HUES64 (cell line): Measurements from ENCODE around the gene PCSK1.
"Not testable (repeated sequence)": the region's sequence is repeated elsewhere in the genome, so short reads cannot be mapped to it uniquely, and the experiment has no call there.

Experiments
- H3K27ac ChIP-seq: 2 replicates; pipeline ENCODE4 v1.7.0; 2013; ENCODE audit warnings: low read depth, low read length, inconsistent platforms
- H3K27me3 ChIP-seq: 2 replicates; pipeline ENCODE4 v1.6.1; 2013; ENCODE audit warnings: mild to moderate bottlenecking, low read length; ENCODE audit not compliant: insufficient read depth
- H3K36me3 ChIP-seq: 2 replicates; pipeline ENCODE4 v1.6.1; 2013; ENCODE audit warnings: mild to moderate bottlenecking, low read length; ENCODE audit not compliant: insufficient read depth
- H3K4me1 ChIP-seq: 2 replicates; pipeline ENCODE4 v1.6.1; 2013; ENCODE audit warnings: mild to moderate bottlenecking, low read length, moderate library complexity; ENCODE audit not compliant: insufficient read depth
- H3K4me3 ChIP-seq: 2 replicates; pipeline ENCODE4 v1.5.1; 2013; ENCODE audit warnings: mild to moderate bottlenecking, low read length, moderate library complexity
- H3K9ac ChIP-seq: 2 replicates; pipeline ENCODE4 v1.6.1; 2013; ENCODE audit warnings: mild to moderate bottlenecking, low read depth, low read length
- H3K9me3 ChIP-seq: 2 replicates; pipeline ENCODE4 v1.6.1; 2013; ENCODE audit warnings: low read depth, low read length; ENCODE audit not compliant: insufficient read depth
- WGBS: fragments of 150-250, 120-280 bp; methylation state at CpG from one replicate; pipeline ENCODE4 v1.1.7; 2013; ENCODE audit warnings: missing lambda C conversion rate; 5-methylcytosine and 5-hydroxymethylcytosine counted together

PCSK1 gene

DNA sequence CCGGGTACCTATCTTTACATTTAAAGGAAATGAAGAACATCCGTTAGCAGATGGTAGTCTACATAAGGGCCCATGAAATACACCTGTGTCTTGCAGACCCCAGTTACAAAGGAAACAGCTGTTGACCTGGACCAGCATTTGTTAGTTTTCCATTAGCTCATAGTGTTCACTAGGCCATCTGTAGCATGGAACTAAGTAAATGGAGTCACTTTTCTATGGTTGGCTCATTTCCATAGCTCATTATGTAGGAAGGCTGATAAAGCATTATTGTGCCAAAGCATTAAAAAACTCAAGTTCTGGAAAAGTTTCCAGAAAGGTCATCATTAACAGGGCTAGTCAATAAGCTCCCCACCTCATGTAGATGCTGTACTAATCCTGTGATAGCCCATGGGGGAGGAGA lies 62.1 kb downstream of the PCSK1 start:
- 97% methylated on average over 2 of the region's 2 CpGs for WGBS
- no peak overlapping the region for H3K4me3 ChIP-seq
- H3K9me3 ChIP-seq: peaks cover 9% of the 10 kb centered on the region
- no peaks in the 10 kb centered on the region for H3K27me3 ChIP-seq
- H3K9ac ChIP-seq: no peak overlapping the region
- no peaks in the 10 kb centered on the region for H3K36me3 ChIP-seq
- H3K4me1 ChIP-seq: no peaks in the 10 kb centered on the region
- no peak overlapping the region for H3K27ac ChIP-seq

DNA sequence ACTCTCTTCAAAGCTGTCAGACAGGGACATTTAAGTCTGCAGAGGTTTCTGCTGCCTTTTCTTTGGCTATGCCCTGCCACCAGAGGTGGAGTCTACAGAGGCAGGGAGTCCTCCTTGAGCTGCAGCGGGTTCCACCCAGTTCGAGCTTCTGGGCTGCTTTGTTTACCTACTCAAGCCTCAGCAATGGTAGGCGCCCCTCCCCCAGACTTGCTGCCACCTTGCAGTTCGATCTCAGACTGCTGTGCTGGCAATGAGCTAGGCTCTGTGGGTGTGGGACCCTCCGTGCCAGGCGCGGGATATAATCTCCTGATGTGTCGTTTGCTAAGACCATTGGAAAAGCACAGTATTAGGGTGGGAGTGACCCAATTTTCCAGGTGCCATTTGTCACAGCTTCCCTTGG lies 65.7 kb downstream of the PCSK1 start:
- not testable (repeated sequence) for H3K36me3 ChIP-seq, H3K9me3 ChIP-seq, H3K9ac ChIP-seq, H3K4me3 ChIP-seq, H3K4me1 ChIP-seq, H3K27ac ChIP-seq, H3K27me3 ChIP-seq
- 94% methylated on average over 8 of the region's 8 CpGs for WGBS

DNA sequence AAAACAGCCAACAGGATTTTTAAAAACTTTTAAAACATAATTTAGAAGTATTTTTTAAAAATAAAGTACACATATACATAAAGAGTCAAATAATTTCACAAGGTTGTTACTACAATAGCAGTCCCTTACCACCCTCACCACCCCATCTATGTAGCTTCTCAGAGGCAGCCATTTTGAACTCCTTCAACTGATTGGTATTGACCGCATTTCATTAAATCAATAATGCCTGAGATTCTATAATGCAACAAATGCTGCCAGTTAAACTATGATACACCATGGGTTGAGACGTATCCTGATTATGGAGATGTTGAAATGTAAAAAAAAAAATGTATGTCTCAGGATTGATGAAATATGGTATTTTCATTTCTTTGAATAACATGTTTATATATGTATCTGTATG lies 78.8 kb downstream of the PCSK1 start:
- H3K4me3 ChIP-seq: no peak overlapping the region
- H3K27me3 ChIP-seq: no peaks in the 10 kb centered on the region
- 90% methylated on average over 2 of the region's 2 CpGs for WGBS
- H3K36me3 ChIP-seq: no peaks in the 10 kb centered on the region
- no peak overlapping the region for H3K9ac ChIP-seq
- no peaks in the 10 kb centered on the region for H3K4me1 ChIP-seq
- H3K9me3 ChIP-seq: no peaks in the 10 kb centered on the region
- H3K27ac ChIP-seq: no peak overlapping the region

DNA sequence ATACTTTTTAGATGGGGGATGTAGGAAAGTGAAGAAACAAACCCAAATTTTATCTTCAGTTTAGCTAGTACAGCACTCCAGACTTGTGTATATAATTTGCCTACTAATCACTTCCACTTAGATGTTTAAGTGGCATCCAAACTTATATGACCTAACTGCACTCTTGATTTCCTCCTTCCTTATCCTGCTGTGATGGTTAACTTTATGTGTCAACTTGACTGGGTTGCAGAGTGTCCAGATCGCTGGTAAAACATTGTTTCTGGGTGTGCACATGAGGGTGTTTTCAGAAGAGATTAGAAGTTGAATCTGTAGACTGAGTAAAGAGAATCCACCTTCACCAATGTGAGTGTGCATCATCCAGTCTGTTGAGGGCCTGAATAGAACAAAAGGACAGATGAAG lies 79.8 kb downstream of the PCSK1 start:
- WGBS: 75% methylated on average over 1 of the region's 1 CpG
- Histone ChIP-seq H3K27me3 (no peaks in the 10 kb centered on the region), H3K9ac (no peak overlapping the region), H3K4me1 (no peaks in the 10 kb centered on the region), H3K4me3 (no peak overlapping the region), H3K9me3 (no peaks in the 10 kb centered on the region), H3K36me3 (no peaks in the 10 kb centered on the region), H3K27ac (no peak overlapping the region)

DNA sequence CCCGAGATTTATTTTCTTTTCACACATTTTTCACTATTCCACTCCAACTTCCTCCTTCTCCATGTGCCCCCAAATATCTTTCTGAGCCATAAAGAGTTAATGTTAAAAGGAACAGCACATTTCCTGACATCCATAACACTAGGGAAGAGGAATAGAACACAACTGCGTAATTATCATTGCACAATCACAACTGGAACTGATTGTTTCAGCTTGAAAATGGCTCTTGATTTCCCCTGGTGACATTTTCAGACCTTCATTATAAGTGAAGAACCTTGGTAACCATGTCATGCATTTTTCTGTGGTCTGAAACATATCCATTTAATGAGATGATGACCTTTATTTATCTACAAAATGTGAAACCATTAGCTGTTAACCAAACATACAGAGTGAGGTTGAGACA lies 82.4 kb downstream of the PCSK1 start:
- no peak overlapping the region for H3K27ac ChIP-seq
- no peaks in the 10 kb centered on the region for H3K36me3 ChIP-seq
- no peaks in the 10 kb centered on the region for H3K4me1 ChIP-seq
- H3K4me3 ChIP-seq: no peak overlapping the region
- no peak overlapping the region for H3K9ac ChIP-seq
- no peaks in the 10 kb centered on the region for H3K27me3 ChIP-seq
- 100% methylated on average over 2 of the region's 2 CpGs for WGBS
- H3K9me3 ChIP-seq: no peaks in the 10 kb centered on the region

DNA sequence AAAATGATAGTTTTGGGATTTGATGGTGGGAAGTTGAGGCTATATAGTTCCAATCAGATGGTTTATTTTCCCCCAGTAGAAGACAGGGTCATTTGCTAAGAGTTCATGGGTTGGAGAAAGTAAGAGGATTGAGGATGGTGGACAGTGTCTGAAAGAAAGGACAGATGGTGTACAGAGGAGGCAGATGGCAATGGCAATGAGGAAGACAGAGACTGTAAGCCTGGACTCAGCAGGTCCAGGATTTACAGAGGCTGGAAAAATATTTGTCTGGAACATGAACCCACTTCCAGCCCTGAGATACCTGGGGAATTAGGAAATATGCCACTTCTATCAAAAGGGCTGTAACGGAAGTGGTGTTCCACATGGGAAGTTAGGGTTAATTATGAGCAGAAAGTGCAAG lies 84.5 kb downstream of the PCSK1 start:
- Histone ChIP-seq H3K9ac (no peak overlapping the region), H3K4me3 (no peak overlapping the region), H3K36me3 (no peaks in the 10 kb centered on the region), H3K27ac (no peak overlapping the region), H3K4me1 (no peaks in the 10 kb centered on the region), H3K27me3 (no peaks in the 10 kb centered on the region), H3K9me3 (no peaks in the 10 kb centered on the region)
- whole genome bisulfite sequencing: 96% methylated on average over 1 of the region's 1 CpG

DNA sequence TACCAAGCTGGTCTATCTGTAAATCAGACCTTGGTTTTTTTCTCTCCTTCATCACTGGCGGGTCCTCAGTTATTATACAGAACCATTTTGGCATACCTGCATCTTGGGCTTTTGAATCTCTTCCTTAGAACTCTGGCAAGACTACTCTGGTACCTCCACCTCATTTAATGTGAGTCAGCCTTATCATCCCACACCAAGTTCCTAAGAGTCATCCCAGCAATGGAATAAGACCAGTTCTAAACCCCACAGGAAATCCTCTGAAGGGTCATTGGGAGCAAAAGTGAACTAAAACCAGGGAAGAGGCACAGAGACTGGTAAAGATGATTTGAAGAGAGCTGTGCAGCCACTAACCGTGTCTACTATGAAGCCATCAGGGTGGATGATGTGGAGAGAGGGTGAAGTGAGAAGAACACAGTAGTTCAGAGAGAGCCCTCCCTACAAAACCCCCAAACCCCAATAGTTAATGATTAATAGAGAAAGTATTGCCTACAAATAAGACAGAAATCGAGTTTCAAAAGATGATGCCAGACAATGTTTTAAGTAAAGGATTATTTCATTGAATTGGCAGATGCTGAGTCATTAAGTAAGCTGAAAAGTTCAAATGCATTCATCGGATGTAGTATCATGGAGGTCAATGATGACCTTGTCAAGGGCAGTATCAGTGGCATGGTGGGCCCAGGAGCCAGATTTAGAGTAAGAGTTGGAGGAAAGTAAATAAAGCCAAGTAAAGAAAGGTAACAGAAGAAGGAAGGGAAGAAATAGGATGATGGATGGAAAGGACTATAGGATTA lies 85.4 kb downstream of the PCSK1 start:
- H3K9me3 ChIP-seq: no peaks in the 10 kb centered on the region
- H3K4me3 ChIP-seq: no peak overlapping the region
- H3K36me3 ChIP-seq: no peaks in the 10 kb centered on the region
- no peak overlapping the region for H3K9ac ChIP-seq
- no peaks in the 10 kb centered on the region for H3K27me3 ChIP-seq
- H3K4me1 ChIP-seq: no peaks in the 10 kb centered on the region
- H3K27ac ChIP-seq: no peak overlapping the region
- 88% methylated on average over 4 of the region's 4 CpGs for WGBS

DNA sequence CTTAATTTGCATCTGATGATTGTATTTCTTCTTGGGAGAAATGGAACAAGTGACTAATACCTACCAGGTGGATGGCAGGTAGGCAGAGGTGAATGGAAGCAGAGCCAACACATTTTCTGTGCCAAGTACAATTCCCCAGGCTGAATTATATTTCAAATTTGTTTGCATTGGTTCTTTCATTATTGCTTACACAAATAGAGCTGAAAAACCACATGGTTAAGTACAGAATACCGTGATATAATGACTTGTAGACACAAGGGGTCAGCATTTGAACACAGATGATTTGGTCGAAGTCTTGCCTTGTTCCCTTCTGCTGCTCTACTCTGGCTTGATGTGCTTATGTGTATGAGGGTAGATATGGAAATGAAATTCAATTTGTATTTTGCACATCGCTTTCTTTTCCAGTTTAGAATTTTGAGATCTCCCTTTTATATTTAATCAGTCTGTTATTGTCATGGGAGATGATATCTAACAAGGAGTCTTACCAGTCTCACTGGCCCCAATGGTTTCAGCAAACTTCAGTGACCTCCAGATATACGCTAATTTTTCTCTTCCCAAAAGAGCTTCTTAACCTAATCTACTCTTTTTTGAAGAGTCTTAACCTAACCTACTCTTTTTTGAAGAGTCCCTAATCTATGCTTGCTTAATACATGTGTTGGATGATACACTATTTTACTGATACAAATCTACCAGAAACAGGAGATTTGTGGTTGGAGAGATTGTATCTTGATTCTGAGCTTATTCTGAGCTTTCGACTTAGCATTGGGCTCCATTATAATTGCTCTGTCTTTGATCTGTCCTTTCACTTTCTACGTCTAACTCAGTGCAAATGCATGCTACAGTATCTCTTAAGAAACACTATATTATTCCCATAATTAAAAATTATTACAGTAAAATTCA lies 88.1 kb downstream of the PCSK1 start:
- Histone ChIP-seq H3K4me1 (no peaks in the 10 kb centered on the region), H3K27me3 (no peaks in the 10 kb centered on the region), H3K9me3 (no peaks in the 10 kb centered on the region), H3K4me3 (no peak overlapping the region), H3K27ac (no peak overlapping the region), H3K36me3 (no peaks in the 10 kb centered on the region), H3K9ac (no peak overlapping the region)
- WGBS: 68% methylated on average over 5 of the region's 6 CpGs

DNA sequence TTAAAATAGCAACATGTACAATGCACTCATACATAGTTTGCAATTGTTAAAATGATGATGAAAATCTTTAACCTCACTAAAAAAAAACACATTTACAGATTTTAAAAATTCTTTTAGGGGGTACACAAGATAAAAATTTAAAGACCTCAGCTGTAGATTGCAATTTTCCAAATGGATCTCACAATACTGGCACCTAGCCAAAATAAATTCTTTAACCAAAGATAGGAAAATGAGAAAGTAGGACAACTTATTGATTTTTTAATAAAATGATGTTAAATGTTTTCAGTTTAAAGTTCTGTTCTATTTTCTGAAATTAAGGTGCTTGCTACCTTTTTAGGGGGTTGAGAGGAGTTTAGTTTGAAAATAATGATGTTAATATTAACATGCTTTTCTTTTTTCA lies 90.0 kb downstream of the PCSK1 start:
- no peak overlapping the region for H3K9ac ChIP-seq
- H3K36me3 ChIP-seq: no peaks in the 10 kb centered on the region
- H3K4me1 ChIP-seq: no peaks in the 10 kb centered on the region
- H3K4me3 ChIP-seq: no peak overlapping the region
- H3K9me3 ChIP-seq: no peaks in the 10 kb centered on the region
- H3K27ac ChIP-seq: no peak overlapping the region
- no peaks in the 10 kb centered on the region for H3K27me3 ChIP-seq

DNA sequence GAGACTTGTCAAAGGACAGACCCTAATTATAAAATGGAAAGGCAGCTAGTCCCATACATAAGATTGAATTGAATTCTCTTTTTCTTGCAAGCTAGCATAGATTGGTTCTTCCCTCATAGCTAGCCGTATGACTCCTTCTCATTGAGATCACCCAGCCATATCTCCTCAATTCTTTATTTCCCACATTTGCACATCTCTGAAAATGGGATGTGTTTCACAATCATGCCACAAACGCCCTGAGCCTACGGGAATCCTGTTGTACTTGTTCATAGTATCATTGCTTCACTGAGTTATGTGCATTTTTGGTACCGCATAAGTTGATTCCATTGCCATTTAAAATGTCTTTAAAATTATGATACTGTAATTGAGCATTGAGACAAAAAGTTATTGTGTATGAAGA lies 90.5 kb downstream of the PCSK1 start:
- Histone ChIP-seq H3K27ac (no peak overlapping the region), H3K27me3 (no peaks in the 10 kb centered on the region), H3K36me3 (no peaks in the 10 kb centered on the region), H3K9ac (no peak overlapping the region), H3K4me3 (no peak overlapping the region), H3K9me3 (no peaks in the 10 kb centered on the region), H3K4me1 (no peaks in the 10 kb centered on the region)
- 94% methylated on average over 4 of the region's 4 CpGs for WGBS
